BJ (cell line): ENCODE data around the gene STAC. TPM values are rescaled to one million over a fixed set of nuclear protein-coding genes. Genes with fewer than 3 reads are reported as not detected.
A peak's percentile ranks its signal among the peaks of the same experiment; 100 is the strongest.

ENCODE experiments used
- CTCF ChIA-PET: fragments of 350-600 bp; formaldehyde crosslinking; extraction: SDS; loops from one replicate; lab custom pipeline; 2021; ENCODE audit warnings: antibody characterized with exemption, inconsistent platforms; lab: Yijun Ruan, JAX
- POLR2A ChIA-PET: fragments of 300-600 bp; sonication (Branson Sonifier 250); formaldehyde crosslinking; extraction: SDS; loops from one replicate; lab custom pipeline; 2021; ENCODE audit warnings: antibody characterized with exemption; lab: Charles Lee
- DNase-seq: peaks from one replicate; pipeline ENCODE4 v3.0.0-alpha.2; 2011; ENCODE audit warnings: low read depth
- H3K27me3 ChIP-seq: 2 replicates; pipeline ENCODE4 v1.6.0; 2011; ENCODE audit warnings: low read length; ENCODE audit not compliant: control insufficient read depth, insufficient read depth
- H3K36me3 ChIP-seq: 2 replicates; pipeline ENCODE4 v1.5.1; 2011; ENCODE audit warnings: low read length; ENCODE audit not compliant: control insufficient read depth, insufficient read depth
- H3K4me3 ChIP-seq: 2 replicates; pipeline ENCODE4 v1.5.1; 2011; ENCODE audit warnings: low read depth, mild to moderate bottlenecking, control low read depth, low read length
- polyA plus RNA-seq: library from polyadenylated mRNA; depleted of rRNA; stranded (reverse); fragments of >200 nt; gene quantifications from 2 replicates; pipeline ENCODE4 v1.2.3, GENCODE V29; 2011
- TF ChIP-seq, protein P1 (sequence below): IDR thresholded peaks from 2 replicates; pipeline ENCODE4 v1.5.1; 2011; ENCODE audit warnings: low read depth, mild to moderate bottlenecking, control low read depth, inconsistent platforms, low read length, moderate library complexity; ENCODE audit not compliant: insufficient read depth

STAC gene
- polyA plus RNA-seq, 1 experiment, result 42.0 TPM

DNA sequence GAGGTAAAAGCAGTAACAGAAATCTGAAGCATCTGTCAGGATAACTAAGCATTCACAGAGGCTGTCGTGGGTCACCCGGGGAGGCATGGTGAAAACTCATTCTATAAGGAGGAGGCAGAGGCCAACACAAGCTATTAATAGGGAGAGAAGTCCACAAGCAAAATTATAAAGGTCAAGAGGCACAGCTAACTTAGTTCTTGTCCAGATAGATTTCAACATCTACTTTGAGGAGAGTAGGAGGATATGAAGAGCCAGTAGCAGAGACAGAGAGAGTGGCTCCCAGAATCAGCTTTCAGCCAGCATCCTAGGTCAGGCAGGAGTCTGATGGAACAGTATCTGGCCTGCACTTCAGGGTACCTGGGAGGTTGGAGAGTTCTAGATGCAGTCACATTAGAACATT, 95.3 kb downstream of the STAC start:
- H3K4me3 ChIP-seq, result no peak overlapping the region
- no peaks in the 10 kb centered on the region for H3K27me3 ChIP-seq
- ChIA-PET CTCF (interaction anchor here (1.2 kb wide), 1 partner anchor 30 kb away, joined by 3 read pairs; no protein-coding TSS in a partner anchor), POLR2A (no interaction called here)
- H3K36me3 ChIP-seq, result no peaks in the 10 kb centered on the region
- TF ChIP-seq, protein P1, sequence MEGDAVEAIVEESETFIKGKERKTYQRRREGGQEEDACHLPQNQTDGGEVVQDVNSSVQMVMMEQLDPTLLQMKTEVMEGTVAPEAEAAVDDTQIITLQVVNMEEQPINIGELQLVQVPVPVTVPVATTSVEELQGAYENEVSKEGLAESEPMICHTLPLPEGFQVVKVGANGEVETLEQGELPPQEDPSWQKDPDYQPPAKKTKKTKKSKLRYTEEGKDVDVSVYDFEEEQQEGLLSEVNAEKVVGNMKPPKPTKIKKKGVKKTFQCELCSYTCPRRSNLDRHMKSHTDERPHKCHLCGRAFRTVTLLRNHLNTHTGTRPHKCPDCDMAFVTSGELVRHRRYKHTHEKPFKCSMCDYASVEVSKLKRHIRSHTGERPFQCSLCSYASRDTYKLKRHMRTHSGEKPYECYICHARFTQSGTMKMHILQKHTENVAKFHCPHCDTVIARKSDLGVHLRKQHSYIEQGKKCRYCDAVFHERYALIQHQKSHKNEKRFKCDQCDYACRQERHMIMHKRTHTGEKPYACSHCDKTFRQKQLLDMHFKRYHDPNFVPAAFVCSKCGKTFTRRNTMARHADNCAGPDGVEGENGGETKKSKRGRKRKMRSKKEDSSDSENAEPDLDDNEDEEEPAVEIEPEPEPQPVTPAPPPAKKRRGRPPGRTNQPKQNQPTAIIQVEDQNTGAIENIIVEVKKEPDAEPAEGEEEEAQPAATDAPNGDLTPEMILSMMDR, result no peak
- DNase-seq, result no peak

DNA sequence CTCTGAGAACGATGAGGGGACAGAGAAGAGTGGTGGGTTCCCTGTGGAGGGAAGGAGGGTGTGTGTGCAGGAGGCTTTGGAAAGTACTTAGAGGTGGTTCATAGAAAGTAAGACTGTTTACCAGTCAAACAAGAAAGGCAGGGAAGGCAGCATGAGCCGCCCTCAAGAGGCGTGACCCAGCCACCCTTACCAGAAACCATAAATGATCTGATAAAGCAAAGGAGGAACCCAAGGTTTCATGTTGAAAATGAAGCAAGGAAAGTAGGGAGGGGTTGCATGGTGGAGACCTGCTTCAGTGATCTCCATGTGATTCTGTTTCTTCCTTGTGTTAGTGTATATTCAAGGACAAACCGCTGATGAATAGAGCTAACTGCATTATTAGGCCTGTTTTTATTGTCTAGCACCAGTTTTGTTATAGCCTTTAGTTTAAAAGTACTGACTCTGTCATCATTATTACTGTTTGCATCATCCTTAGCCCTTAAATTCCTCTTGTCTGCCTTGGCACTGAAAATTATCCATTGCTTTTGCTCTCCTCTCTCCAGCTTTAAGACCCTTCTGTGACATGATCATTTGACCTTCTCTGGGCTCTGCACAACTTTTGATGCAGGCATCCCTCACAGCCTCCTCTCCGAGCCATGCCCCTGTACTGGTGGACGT, 96.1 kb downstream of the STAC start:
- DNase-seq, result no peak
- POLR2A ChIA-PET, result no interaction called here
- no peaks in the 10 kb centered on the region for H3K27me3 ChIP-seq

DNA sequence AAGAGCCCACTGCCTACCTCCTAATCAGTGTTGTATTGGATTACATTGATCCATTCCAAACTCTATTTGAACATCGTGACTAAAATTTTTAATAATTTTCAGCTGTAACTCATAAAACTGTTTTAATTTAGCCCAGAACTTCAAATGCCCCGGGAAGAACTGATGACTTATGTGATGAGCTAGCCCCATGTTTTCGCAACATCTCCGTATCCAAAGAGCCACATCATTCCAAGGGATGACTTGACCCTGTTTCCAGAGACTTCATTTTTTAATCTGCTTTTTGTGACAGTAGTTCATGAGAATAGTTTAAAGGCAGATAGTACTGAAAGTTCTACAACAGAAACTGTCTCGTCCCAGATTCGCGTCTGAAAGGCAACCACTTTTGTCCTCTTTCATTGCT, 97.4 kb downstream of the STAC start:
- Histone ChIP-seq H3K36me3 (no peaks in the 10 kb centered on the region), H3K27me3 (no peaks in the 10 kb centered on the region), H3K4me3 (no peak overlapping the region)
- POLR2A ChIA-PET, result interaction anchor here (0.7 kb wide), 1 partner anchor 20 kb away, joined by 4 read pairs; no protein-coding TSS in a partner anchor
- TF ChIP-seq, protein P1, result no peak
- CTCF ChIA-PET, result interaction anchor here (0.6 to 0.9 kb wide), 2 partner anchors 80 to 219 kb away, joined by 3 to 4 read pairs; no protein-coding TSS in a partner anchor
- DNase-seq, result peak; percentile 86

More for the DNA sequence above, 96.1 kb downstream of the STAC start:
- CTCF ChIA-PET, result no interaction called here
- no peak overlapping the region for H3K4me3 ChIP-seq
- TF ChIP-seq, protein P1, result no peak
- no peaks in the 10 kb centered on the region for H3K36me3 ChIP-seq

DNA sequence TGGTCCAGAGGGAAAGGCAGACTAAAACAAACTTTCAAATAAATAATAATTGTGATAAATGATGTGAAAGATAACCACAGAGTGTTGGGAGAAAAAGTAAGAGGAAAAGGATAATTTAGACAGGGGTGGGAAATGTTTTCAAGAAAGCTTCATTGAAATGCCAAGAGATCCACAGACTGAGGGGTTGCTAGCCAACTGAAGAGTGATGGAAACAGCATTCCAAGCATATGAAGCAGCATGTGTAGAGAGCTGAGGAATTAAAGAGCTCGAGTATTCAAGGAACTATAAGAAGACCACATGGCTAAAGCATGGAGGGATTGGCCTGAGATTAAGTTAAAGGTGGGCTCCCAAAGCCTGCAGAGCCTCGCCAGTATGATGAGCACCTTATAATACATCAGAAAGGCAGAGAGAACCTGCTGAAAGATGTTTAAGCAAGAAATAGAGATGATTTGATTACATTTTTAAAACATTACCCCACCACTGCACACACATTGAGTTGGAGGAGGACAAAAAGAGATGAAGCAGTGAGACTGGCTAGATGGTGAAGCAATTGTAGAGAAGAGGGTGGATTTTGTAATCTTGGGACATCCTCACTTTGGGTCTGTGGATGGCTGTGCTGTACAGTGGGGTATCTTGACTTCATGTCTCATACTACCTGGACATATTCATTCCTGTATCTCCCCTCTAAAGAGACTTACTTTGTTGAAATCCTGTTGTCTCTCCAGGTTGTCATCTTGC, 100.8 kb downstream of the STAC start:
- ChIA-PET CTCF (no interaction called here), POLR2A (interaction anchor here (1.1 kb wide), 1 partner anchor 10 kb away, joined by 4 read pairs; no protein-coding TSS in a partner anchor)
- H3K36me3 ChIP-seq, result peaks cover 2% of the 10 kb centered on the region
- H3K4me3 ChIP-seq, result no peak overlapping the region
- DNase-seq, result peak; percentile 84
- no peaks in the 10 kb centered on the region for H3K27me3 ChIP-seq
- TF ChIP-seq, protein P1, result no peak

DNA sequence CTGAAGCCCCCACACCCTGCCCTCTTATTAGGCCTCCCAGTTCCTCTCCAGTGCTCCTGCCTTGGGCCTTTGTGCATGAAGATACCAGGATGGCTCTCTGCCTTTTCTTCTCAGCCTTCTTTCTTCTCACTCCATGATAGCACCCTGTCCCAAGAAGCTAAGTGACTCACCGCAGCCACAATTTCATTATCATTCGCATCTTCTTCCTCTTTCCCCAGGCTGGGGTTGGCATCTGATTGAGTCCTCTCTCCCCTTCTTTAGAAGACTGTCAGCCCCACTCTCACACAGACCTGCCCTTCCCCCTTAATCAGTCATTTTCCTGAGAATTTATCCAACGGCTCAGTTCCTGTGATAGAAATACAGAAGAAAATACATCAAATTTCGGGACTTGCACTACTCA, 102.0 kb downstream of the STAC start:
- Histone ChIP-seq H3K27me3 (no peaks in the 10 kb centered on the region), H3K36me3 (peaks cover 2% of the 10 kb centered on the region), H3K4me3 (no peak overlapping the region)
- TF ChIP-seq, protein P1, result no peak
- POLR2A ChIA-PET, result no interaction called here
- CTCF ChIA-PET, result no interaction called here
- no peak for DNase-seq
